ENCODE results near the gene MCM8.

DNA sequence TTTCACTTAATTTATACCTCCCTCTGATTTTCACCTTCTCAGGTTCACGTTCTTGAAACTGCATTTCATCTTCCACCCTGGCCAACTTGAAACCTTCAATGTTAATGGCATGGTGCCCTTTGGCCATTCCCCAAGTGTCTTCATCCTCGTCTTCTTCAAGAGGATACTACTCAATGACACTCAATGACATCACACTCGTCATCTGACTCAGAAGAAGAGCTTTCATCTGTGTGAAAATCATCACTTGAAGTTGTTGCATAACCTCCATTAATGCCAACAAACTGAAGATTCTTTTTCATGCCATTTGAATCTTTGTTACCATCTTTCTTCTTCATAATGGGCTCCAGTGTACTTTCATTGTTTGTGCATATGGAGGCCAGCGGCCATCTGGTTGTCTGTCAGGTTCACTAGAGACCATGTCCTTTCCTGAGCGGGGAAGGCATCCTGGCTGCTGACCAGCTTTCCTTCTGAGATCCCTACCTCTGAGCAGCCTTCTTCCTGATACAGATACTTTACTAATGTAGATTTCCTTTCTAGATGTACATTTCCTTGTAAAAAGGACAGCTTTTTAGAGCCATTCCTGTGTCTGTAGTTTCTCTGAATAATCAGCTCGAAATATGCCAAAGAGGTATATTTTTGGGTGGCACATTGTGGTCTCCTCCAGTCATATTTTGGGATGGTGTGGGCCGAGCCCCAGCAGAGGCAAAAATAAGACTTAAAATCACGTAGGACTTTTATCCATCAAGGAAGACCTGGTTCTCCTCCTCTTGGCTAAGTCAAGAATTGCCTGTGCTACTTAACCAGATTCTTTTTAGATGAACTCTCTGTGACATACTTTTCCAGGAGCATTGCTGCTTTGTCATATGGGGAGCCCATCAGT lies 21.4 kb upstream of the MCM8 start:
- TF ChIP-seq, protein P1, sequence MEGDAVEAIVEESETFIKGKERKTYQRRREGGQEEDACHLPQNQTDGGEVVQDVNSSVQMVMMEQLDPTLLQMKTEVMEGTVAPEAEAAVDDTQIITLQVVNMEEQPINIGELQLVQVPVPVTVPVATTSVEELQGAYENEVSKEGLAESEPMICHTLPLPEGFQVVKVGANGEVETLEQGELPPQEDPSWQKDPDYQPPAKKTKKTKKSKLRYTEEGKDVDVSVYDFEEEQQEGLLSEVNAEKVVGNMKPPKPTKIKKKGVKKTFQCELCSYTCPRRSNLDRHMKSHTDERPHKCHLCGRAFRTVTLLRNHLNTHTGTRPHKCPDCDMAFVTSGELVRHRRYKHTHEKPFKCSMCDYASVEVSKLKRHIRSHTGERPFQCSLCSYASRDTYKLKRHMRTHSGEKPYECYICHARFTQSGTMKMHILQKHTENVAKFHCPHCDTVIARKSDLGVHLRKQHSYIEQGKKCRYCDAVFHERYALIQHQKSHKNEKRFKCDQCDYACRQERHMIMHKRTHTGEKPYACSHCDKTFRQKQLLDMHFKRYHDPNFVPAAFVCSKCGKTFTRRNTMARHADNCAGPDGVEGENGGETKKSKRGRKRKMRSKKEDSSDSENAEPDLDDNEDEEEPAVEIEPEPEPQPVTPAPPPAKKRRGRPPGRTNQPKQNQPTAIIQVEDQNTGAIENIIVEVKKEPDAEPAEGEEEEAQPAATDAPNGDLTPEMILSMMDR (IDR thresholded peaks at IDR 0.05) = no peak
- TF ChIP-seq POLR2A (IDR thresholded peaks at IDR 0.05) (no peak), POLR2AphosphoS5 (IDR thresholded peaks at IDR 0.05; ENCODE audit: insufficient read depth in 1 of 2, low read depth in 1 of 2) (no peak)

Measured in vagina (tissue), 2 donors.